ENCODE data around the gene MYBPC1. TPM values are rescaled to one million over a fixed set of nuclear protein-coding genes. Genes with fewer than 3 reads are reported as not detected.

Gene MYBPC1
- total RNA-seq, 1 experiment from 2014 or later: not detected

DNA sequence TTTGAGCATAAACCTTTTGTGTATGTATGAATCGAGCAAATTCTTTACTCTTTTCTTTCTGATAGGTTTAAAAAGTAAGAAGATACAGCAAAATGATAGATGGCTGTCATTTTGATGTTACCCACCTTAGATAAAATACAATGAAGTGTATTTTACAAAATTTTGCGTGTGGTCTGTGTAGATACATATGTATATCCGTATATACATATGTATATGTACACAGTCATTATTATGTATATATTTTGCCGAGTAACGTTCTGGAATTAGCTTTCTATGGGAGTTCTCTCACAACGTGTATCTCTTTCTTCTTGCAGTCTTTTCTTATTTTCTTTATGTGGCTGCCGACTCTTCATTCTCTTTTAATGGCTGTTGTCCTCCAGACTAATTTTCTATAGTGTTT lies 70.2 kb downstream of the MYBPC1 start:
- Mint-ChIP-seq H3K4me1 (peaks cover 23 to 26% of the 10 kb centered on the region in 2 experiments), H3K4me3 (no peak overlapping the region), H3K9me3 (no peaks in the 10 kb centered on the region), H3K27ac (no peak overlapping the region; a peak in 1 of 7 replicates), H3K27me3 (ENCODE audit: low read depth) (no peaks in the 10 kb centered on the region), H3K36me3 (ENCODE audit: insufficient read depth in 1 of 3, low read depth in 3 of 3) (no peaks in the 10 kb centered on the region)
- H4K5ac ChIP-seq (ENCODE audit: insufficient read length, low read depth, low read length): no peak overlapping the region
- H3K9ac ChIP-seq (ENCODE audit: extremely low read depth, insufficient read length, low read length): no peak overlapping the region
- H3K79me1 ChIP-seq (ENCODE audit: insufficient read depth, low read depth, low read length, poor library complexity, severe bottlenecking): no peaks in the 10 kb centered on the region
- H3K27ac ChIP-seq (ENCODE audit: insufficient read length, low read depth, low read length): no peak overlapping the region
- no peaks in the 10 kb centered on the region for H3K23me2 ChIP-seq (ENCODE audit: insufficient read length, low read depth, low read length, poor library complexity, severe bottlenecking)
- no peak overlapping the region for H3K23ac ChIP-seq (ENCODE audit: insufficient read length, low read depth, low read length)
- H3K4ac ChIP-seq (ENCODE audit: low read depth, low read length): no peak overlapping the region
- H2BK20ac ChIP-seq (ENCODE audit: low read depth, low read length, poor library complexity, severe bottlenecking): no peak overlapping the region
- H4K20me1 ChIP-seq (ENCODE audit: control insufficient read depth, insufficient read depth, insufficient read length): no peaks in the 10 kb centered on the region
- no peaks in the 10 kb centered on the region for H3K9me3 ChIP-seq (ENCODE audit: control insufficient read depth, low read depth, low read length)
- no peak overlapping the region for H2BK12ac ChIP-seq (ENCODE audit: insufficient read length, low read depth, low read length)
- no peak overlapping the region for H2AK5ac ChIP-seq (ENCODE audit: insufficient read length, low read length)
- H3K4me1 ChIP-seq (ENCODE audit: insufficient read depth, low read length): peaks cover 6% of the 10 kb centered on the region; the same call in 1 of the 2 replicates
- no peak overlapping the region for H3K56ac ChIP-seq (ENCODE audit: insufficient read length, low read depth, low read length)
- no peak overlapping the region for H2BK5ac ChIP-seq (ENCODE audit: insufficient read length, low read length)
- H3K27me3 ChIP-seq (ENCODE audit: insufficient read depth, low read length): no peaks in the 10 kb centered on the region
- no peak overlapping the region for H3K18ac ChIP-seq (ENCODE audit: insufficient read length, low read depth, low read length)
- DNase-seq: no peak
- no peak overlapping the region for H4K91ac ChIP-seq (ENCODE audit: insufficient read length, low read depth, low read length)
- TF ChIP-seq CTCF (conservative IDR thresholded peaks at IDR 0.05): no peak
- no peak overlapping the region for H2BK120ac ChIP-seq (ENCODE audit: low read depth, low read length, poor library complexity, severe bottlenecking)
- H2BK15ac ChIP-seq (ENCODE audit: low read depth, low read length): no peak overlapping the region
- no peak overlapping the region for H3K14ac ChIP-seq (ENCODE audit: insufficient read depth, low read length)
- H3K79me2 ChIP-seq (ENCODE audit: insufficient read depth, low read length): no peaks in the 10 kb centered on the region
- no peak overlapping the region for H2AFZ ChIP-seq (ENCODE audit: low read length)
- WGBS (ENCODE audit: extremely low coverage, insufficient read length, low lambda C conversion rate): no CpG with 5 or more reads among the region's 7 CpGs
- H4K8ac ChIP-seq (replicated peaks; ENCODE audit: insufficient read length, low read depth, low read length): no peak overlapping the region
- H3T11ph ChIP-seq (ENCODE audit: low read length): no peak overlapping the region
- H3K4me2 ChIP-seq (ENCODE audit: insufficient read depth, insufficient read length, low read length): no peak overlapping the region
